GDM1 (cell line): ENCODE data around the gene ZNF367.
"Not testable (repeated sequence)": the region's sequence is repeated elsewhere in the genome, so short reads cannot be mapped to it uniquely, and the experiment has no call there.

Experiments used
- DNase-seq: peaks from one replicate; lab custom pipeline; 2025; lab: John Stamatoyannopoulos, UW

ZNF367 gene

GRCh38 chr9:96400132-96400910, 17.8 kb downstream of the ZNF367 start:
- DNase-seq = no peak

- no peak for DNase-seq
These were observed 18.9 kb downstream of the ZNF367 start for GRCh38 chr9:96399325-96399633.

GRCh38 chr9:96398582-96399324, 19.4 kb downstream of the ZNF367 start:
- DNase-seq = peak; percentile 6

- DNase-seq = no peak
These were observed 22.2 kb downstream of the ZNF367 start for GRCh38 chr9:96395964-96396363.

GRCh38 chr9:96394832-96395496, 23.2 kb downstream of the ZNF367 start:
- no peak for DNase-seq

GRCh38 chr9:96392263-96392662, 25.9 kb downstream of the ZNF367 start:
- no peak for DNase-seq

- DNase-seq = no peak
These were observed 27.0 kb downstream of the ZNF367 start for GRCh38 chr9:96391021-96391765.

- no peak for DNase-seq
These were observed 30.0 kb downstream of the ZNF367 start for GRCh38 chr9:96388144-96388543.

- DNase-seq = no peak
These were observed 32.0 kb downstream of the ZNF367 start for GRCh38 chr9:96386157-96386556.

- no peak for DNase-seq
These were observed 34.8 kb downstream of the ZNF367 start, which contains the start of gene SLC35D2 for GRCh38 chr9:96383165-96383942. Gene SLC35D2, minus strand, starts transcription at chr9:96383711. Its CDS starts 77 bp downstream, at chr9:96383634.

- no peak for DNase-seq
These were observed 35.4 kb downstream of the ZNF367 start for GRCh38 chr9:96382839-96383164.

- DNase-seq = no peak
These were observed 36.0 kb downstream of the ZNF367 start for GRCh38 chr9:96382175-96382574.

GRCh38 chr9:96381696-96382095, 36.5 kb downstream of the ZNF367 start:
- DNase-seq = no peak

GRCh38 chr9:96381125-96381524, 37.0 kb downstream of the ZNF367 start:
- DNase-seq = no peak

GRCh38 chr9:96379461-96379860, 38.7 kb downstream of the ZNF367 start:
- DNase-seq = no peak

GRCh38 chr9:96378187-96378586, 40.0 kb downstream of the ZNF367 start:
- no peak for DNase-seq

- DNase-seq = no peak
These were observed 41.0 kb downstream of the ZNF367 start for GRCh38 chr9:96376891-96377874.

- not testable (repeated sequence) for DNase-seq
These were observed 42.7 kb downstream of the ZNF367 start for GRCh38 chr9:96375507-96375906.

GRCh38 chr9:96367943-96368342, 50.2 kb downstream of the ZNF367 start:
- no peak for DNase-seq
